Sciatic nerve (tissue), 2 donors: ENCODE measurements around the gene PDCD1. TPM values are rescaled to one million over a fixed set of nuclear protein-coding genes. Genes with fewer than 3 reads are reported as not detected.
"Not testable (repeated sequence)": the region's sequence is repeated elsewhere in the genome, so short reads cannot be mapped to it uniquely, and the experiment has no call there.

Experiments used
- ATAC-seq: fragments of 200-7000 bp; cut with Tn5 transposase; one replicate; pipeline ENCODE4 v1.9.1; 2020; ENCODE audit warnings: mild to moderate bottlenecking, moderate library complexity
- DNase-seq: peaks from one replicate; pipeline ENCODE4 v3.0.0-alpha.2; 2020; ENCODE audit warnings: low spot score
- intact Hi-C: fragments of 100-400 bp; cut with DNase I; formaldehyde crosslinking; loops from one replicate; pipeline ENCODE4 v1.14.2; 2022
- total RNA-seq: library from RNA; stranded (reverse); fragmentation: NEBNext Ultra II Directional; extraction: Animal tissue kit (Norgen Biotek cat#: 25700); gene quantifications from one replicate; pipeline ENCODE4 v1.2.1, GENCODE V29; 2021
- donor health status: DM: no; HTN: no; CAD: no.
- donor health status: DM: no; HTN: no; CAD: no.

PDCD1 gene
- total RNA-seq, 1 donor from 2014 or later = 0.27 TPM

DNA sequence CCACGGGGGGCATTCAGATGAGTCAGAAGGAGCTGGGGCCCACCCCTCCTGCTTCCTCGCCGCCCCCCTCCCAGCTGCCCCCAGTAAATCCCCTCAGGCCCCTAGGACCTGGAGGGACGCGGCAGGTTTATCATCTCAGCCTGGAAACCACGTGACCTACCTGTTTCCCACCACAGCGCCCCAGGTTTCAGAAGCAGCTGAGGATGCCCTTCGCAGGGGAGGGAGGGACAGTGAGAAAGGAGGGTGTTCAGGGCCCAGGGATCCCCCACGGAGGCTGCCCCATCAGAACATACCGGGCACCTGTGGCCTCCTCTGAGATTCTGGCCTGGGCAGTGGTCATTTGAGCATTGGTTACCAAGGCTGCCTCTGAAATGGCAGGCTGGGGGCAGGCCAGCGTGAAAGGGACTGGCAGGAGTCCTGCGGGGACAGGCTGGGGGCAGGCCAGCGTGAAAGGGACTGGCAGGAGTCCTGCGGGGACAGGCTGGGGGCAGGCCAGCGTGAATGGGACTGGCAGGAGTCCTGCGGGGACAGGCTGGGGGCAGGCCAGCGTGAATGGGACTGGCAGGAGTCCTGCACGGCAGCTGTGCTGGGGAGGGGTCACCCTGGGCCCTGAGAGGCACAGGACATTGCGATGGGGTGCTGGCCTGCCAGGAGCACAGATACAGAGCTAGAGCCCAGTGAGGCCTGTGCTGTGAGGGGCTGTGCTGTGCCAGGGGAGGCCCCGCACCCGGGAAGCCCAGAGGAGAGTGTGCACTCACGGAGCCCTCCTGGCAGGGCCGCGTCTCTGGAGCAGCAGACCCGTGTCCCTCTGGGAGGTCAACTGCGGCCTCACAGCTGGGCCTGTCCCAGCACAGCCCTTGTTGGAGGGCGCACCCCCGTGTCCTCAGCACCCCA, 48.1 kb downstream of the PDCD1 start:
- intact Hi-C loops = no loop called here
- DNase-seq (peak; percentile 47), ATAC-seq (peak; percentile 39)

DNA sequence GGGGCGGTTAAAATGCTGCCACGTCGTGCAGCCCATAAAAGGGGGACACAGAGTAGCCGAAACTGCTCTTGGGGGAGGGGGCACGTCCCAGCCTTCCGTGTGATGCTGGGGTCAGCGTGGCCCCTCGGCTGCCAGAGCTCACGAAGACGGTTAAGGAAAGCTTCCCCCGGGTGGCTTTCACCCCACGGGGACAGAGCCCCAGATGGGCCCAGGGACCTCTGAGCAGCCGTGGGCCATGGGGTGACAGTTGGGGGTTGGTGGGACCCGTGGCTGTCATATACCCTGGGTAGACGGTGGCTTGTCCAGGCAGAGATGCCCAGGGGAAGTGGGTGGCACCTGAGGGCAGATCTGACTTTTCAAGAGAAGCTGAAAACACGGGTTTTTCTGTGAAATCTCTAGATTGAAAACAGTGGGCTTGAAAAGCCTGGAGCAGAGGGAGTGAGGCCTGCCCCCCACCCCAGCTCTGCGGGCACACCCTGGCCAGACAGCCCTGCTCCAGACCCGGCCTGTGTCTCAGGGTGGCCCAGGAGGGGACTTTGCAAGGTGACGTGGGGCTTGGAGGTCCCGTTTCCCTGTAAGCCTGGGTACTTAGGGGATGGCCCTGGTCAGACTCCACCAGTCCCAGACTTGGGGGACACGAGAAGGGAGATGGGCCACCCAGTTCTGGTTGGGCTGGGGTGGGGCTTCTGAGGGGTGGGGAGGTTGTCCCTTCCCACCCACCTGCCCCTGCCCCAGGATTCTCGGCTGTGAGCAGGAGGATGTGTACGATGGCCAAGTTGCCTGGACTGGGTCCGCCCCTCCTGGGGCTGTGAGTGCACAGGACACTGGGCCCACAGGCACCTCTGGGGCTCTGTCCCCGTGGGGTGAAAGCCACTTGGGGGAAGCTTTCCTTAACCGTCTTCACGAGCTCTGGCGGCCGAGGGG, 49.0 kb downstream of the PDCD1 start:
- no peak for DNase-seq
- intact Hi-C loops = no loop called here
- ATAC-seq = no peak

DNA sequence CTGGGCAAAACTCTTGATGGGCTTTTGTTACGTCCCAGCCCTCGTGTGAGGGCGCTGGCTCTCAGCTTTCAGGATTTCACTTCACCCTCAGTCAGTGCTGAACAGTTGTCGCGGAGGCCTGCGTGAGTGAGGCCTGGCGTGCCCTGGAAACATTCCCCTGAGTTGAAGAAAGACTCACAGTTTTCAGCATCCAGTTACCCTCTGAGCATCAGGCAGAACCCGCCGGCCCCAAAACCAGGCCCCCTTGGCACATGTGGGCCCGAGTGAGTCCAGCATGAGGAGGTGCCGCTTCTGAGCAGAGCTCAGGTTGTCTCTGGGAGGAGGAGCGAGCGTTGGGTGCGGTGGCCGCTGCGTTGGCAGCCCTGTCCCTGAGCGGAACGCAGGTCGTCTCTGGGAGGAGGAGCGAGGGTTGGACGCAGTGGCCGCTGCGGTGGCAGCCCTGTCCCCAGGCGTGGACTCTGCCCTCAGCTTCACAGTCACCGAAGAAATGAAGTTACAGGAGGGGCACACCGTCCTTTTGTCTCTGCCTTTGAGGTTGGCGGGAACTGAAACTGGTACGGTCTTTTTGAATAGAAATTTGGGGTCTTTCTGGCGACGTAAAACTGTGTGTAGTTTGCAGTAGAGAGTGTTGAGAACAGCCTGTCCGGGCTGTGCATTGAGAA, 49.8 kb downstream of the PDCD1 start, which contains the start of gene NEU4:
Gene NEU4 (plus strand): TSS at position 473 of the 662 bp plus-strand sequence. CDS start 5,292 bp downstream, outside the sequence.
- ATAC-seq = no peak
- no peak for DNase-seq
- intact Hi-C loops = no loop called here

DNA sequence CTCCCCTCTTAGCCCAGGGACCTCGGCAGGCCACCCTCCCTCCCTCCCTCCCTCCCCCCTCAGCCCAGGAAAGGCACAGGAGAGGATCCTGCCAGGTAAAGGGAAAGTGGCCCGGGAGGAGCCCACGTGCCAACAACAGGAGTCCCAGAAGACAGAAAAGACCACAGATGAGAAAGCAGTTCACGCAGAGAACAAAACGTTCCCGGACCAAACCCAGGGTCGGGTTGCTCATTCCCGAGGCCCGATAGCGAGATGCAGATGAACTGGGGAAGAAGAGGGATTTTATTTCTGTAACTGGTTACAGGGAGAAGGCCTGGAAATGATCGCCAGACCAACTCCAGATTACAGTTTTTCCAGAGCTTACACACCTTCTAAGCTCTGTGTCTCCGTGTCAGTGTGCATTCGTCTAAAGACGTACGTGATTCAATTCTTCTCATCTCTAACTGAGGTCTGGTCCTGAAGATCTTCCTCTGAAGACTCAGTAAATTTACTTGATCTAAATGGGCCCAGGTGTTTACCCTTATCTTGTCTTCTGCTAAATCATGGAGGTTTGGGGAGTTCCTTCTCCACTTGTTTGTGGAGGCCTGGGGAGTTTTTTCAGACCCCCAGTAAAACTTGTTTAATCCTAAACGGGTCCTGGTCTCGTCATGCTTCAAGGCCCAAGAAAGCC, 50.5 kb downstream of the PDCD1 start:
- intact Hi-C loops = no loop called here
- DNase-seq (peak; percentile 51), ATAC-seq (peak; percentile 26)

DNA sequence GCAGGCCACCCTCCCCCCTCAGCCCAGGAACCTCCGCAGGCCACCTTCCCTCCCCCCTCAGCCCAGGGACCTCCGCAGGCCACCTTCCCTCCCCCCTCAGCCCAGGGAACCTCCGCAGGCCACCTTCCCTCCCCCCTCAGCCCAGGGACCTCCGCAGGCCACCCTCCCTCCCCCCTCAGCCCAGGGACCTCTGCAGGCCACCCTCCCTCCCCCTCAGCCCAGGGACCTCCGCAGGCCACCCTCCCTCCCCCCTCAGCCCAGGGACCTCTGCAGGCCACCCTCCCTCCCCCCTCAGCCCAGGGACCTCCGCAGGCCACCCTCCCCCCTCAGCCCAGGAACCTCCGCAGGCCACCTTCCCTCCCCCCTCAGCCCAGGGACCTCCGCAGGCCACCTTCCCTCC, 52.5 kb downstream of the PDCD1 start:
- intact Hi-C loops, DNase-seq, ATAC-seq: not testable (repeated sequence)

DNA sequence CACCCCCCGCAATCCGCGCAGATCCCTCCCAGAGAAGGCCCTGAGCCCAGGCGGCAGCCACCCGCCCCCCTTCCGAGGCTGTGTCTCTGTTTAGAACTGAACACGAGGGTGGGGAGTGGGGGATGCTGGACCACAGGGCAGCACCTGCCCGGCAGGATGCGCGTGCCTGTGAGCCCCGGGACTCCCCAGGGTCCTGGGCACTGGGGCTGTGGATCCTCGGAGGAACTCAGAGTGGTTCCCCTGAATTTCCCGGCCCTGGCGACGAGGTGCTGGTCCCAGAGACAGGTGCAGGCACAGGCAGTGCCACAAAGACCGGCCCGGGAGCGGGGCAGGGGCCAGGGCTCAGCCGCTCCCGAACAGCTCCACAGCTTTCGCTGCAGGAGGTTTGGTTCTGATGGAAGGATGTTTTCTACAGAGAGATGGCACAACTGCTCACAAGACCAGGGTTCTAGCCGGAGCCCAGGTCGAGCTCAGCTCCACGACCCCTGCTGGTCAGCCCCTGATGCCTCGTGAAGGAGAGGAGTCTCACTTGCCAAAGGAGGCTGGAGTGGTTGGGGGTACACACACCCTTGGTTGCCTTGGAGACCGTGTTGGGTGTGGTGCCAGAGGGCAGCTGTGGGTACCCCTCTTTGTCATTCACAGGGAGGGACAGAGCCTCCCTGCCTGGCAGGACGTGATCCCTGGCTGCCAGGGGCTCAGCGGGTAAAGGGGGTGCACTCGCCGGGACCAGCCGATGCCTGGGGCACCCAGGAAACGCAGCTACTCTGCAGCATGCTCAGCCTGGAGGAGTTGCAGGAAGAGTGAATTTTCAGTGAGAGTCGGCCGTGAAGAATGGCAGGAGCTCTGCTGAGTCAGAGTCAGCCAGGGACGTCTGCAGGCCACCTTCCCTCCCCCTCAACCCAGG, 54.1 kb downstream of the PDCD1 start:
- intact Hi-C loops = no loop called here
- DNase-seq = peak; percentile 54
- ATAC-seq = peak; percentile 24

DNA sequence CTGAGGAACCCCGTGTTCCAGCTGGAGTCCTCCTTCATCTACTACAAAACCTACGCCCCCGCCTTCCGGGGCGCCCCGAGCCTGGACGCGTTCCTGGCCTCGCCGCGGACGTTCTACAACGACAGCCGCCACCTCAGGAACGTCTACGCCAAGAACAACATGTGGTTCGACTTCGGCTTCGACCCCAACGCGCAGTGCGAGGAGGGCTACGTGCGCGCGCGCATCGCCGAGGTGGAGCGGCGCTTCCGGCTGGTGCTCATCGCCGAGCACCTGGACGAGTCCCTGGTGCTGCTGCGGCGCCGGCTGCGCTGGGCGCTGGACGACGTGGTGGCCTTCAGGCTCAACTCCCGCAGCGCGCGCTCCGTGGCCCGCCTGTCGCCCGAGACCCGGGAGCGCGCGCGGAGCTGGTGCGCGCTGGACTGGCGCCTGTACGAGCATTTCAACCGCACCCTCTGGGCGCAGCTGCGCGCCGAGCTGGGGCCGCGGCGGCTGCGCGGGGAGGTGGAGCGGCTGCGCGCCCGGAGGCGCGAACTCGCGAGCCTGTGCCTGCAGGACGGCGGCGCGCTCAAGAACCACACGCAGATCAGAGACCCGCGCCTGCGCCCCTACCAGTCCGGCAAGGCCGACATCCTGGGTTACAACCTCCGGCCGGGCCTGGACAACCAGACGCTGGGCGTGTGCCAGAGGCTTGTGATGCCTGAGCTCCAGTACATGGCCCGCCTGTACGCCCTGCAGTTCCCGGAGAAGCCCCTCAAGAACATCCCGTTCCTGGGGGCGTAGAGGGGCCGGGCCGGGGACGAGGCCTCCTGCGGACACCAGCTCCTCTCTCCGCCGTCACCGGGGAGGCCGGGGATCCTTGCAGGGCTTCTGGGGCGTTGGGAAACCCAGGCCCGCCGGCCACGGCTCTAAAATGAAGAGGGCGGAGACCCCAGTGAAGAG, 55.0 kb downstream of the PDCD1 start:
- intact Hi-C loops = no loop called here
- DNase-seq (peak; percentile 69), ATAC-seq (peak; percentile 70)

DNA sequence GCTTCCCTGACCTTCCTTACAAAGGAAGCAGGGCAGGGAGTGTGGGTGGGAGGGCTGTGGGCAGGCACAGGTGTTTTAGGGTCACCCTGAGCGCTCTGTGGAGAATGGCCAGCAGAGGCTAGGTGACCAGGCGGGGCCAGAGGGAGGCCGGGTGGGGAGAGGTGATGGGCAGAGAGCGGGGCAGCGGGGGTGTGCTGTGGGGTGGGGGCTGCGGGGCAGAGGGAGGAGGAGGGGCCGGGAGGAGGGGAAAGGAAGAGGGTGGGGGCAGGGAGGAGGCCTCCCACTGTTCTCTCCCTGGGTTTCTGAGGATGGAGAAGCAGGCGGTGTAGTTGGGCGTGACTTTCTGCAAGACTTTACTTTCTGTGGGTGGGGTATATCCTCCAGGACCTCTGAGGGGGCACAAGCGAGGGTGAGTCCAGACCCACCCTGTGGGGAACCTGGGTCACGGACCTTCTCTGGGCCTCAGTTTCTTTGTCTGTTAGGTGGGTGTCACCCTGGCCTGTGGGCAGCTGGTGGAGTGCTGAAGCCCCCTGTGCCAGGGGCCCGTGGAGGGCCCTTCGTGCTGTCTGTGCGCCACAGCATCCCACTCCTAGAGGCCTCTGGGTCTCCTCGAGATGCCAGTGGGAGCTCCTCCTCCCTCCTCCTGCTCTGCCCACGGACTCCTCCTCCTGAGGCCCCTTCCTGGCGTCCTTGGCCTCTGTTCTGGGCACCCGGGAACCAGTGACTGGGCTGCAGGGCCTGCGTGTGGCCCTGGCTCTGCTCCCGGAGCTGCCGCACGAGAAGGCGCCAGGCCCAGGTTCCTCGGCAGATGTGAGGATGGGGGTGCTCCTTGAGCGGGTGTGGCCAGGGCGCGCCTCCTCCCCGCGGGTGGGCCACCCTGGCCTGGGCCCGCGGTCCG, 56.0 kb downstream of the PDCD1 start:
- peak; percentile 47 for DNase-seq
- intact Hi-C loops = no loop called here
- no peak for ATAC-seq

DNA sequence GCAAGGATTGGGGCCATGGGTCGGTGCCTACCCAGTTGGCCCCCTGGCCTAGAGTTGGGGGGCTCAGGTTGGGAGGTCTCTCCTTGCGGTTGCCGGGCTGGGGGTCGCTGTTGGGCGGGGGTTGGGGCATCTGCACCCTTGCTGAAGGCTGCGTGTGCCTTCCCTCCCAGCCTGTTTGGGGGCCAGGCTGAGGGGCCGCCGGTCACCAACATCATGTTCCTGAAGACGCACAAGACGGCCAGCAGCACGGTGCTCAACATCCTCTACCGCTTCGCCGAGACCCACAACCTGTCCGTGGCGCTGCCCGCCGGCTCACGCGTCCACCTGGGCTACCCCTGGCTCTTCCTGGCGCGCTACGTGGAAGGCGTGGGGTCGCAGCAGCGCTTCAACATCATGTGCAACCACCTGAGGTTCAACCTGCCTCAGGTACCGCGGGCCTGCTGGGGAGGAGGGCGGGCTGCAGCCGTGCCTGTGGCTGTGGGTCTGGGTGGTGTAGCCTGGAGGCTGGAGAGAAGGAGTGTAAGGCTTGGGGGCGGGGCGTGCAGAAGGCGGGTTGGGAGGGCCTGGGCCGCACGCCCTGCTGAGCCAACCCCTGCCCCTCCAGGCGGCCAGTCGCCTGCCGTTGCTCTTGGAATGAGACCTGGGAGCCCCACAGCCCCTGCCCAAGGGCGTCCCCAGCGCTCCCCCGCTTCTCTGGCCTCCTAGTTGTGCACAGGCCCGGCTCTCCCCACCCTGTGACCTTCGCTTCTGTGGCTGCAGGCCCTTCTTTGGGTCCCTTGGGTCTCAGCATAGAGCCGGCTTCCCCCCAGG, 56.9 kb downstream of the PDCD1 start:
- no peak for ATAC-seq
- peak; percentile 55 for DNase-seq
- intact Hi-C loops = no loop called here

DNA sequence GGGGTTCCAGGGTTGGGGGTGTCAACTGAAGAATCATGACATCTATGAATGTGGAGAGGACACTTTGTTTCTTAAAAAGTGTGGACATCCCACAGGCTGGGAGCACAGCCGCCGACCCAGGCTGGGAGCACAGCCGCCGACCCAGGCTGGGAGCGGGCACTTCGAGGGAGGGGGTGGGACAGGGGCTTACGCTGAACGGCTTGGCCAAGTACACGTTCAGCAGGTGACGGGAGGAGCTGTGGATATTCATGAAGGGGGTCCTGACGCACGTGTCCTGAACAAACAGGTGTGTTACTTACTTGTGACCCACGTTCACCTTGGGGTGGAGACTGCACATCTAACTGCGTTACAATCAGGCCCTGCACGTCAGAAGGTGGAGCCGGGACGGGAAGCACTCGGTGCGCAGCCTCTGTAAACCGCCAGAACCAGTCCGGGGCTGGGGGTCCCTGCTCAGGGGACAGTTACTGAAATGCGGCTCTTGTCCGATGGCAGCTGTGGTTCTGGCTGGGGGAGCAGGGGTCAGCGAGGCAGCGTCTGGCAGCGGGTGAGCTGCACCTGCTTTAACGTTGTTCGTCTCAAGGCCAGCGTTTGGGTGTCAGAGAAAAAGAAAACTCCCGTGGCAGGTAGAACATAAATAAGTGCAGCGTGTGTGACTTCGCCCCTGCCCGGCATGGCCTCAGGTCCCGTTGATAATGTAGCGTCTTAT, 58.3 kb downstream of the PDCD1 start:
- DNase-seq, intact Hi-C loops, ATAC-seq: not testable (repeated sequence)
